ENCODE measurements around the gene ATOH8.

ATOH8 gene

GRCh38 chr2:85765081-85765731 lies 11.4 kb downstream of the ATOH8 start:
- peaks cover 51% of the 10 kb centered on the region for H3K27me3 ChIP-seq (ENCODE audit: control insufficient read depth, insufficient read depth, low read length)
- H3K27ac ChIP-seq (ENCODE audit: low read depth, low read length): no peak overlapping the region; the same call in 1 of the 2 replicates
- peak overlapping the region; percentile 53 for H3K4me3 ChIP-seq (ENCODE audit: low read depth, low read length)
- H3K4me1 ChIP-seq (ENCODE audit: control insufficient read depth, insufficient read depth, low read length): peaks cover 56% of the 10 kb centered on the region
- peak overlapping the region; percentile 42 for H3K9ac ChIP-seq (ENCODE audit: low read length)
- H3K9me3 ChIP-seq (ENCODE audit: control insufficient read depth, insufficient read depth, low read depth, low read length): no peaks in the 10 kb centered on the region
- no peaks in the 10 kb centered on the region for H3K36me3 ChIP-seq (ENCODE audit: control insufficient read depth, insufficient read depth, low read length)

- Histone ChIP-seq H3K4me3 (ENCODE audit: low read depth, low read length) (peak overlapping the region; percentile 53; the same call in 1 of the 2 replicates), H3K27ac (ENCODE audit: low read depth, low read length) (no peak overlapping the region), H3K4me1 (ENCODE audit: control insufficient read depth, insufficient read depth, low read length) (peaks cover 56% of the 10 kb centered on the region), H3K27me3 (ENCODE audit: control insufficient read depth, insufficient read depth, low read length) (peaks cover 47% of the 10 kb centered on the region), H3K9ac (ENCODE audit: low read length) (no peak overlapping the region), H3K36me3 (ENCODE audit: control insufficient read depth, insufficient read depth, low read length) (no peaks in the 10 kb centered on the region), H3K9me3 (ENCODE audit: control insufficient read depth, insufficient read depth, low read depth, low read length) (no peaks in the 10 kb centered on the region)
Measured at GRCh38 chr2:85766229-85766628, 12.4 kb downstream of the ATOH8 start.

- peaks cover 36% of the 10 kb centered on the region for H3K27me3 ChIP-seq (ENCODE audit: control insufficient read depth, insufficient read depth, low read length)
- peaks cover 64% of the 10 kb centered on the region for H3K4me1 ChIP-seq (ENCODE audit: control insufficient read depth, insufficient read depth, low read length)
- H3K9ac ChIP-seq (ENCODE audit: low read length): no peak overlapping the region
Measured at GRCh38 chr2:85767803-85768665, 14.2 kb downstream of the ATOH8 start.

GRCh38 chr2:85768713-85769112 lies 14.9 kb downstream of the ATOH8 start:
- Histone ChIP-seq H3K4me3 (ENCODE audit: low read depth, low read length) (no peak overlapping the region), H3K27ac (ENCODE audit: low read depth, low read length) (no peak overlapping the region)

More at GRCh38 chr2:85767803-85768665, 14.2 kb downstream of the ATOH8 start:
- H3K27ac ChIP-seq (ENCODE audit: low read depth, low read length): no peak overlapping the region
- H3K4me3 ChIP-seq (ENCODE audit: low read depth, low read length): no peak overlapping the region
- H3K36me3 ChIP-seq (ENCODE audit: control insufficient read depth, insufficient read depth, low read length): no peaks in the 10 kb centered on the region
- no peaks in the 10 kb centered on the region for H3K9me3 ChIP-seq (ENCODE audit: control insufficient read depth, insufficient read depth, low read depth, low read length)

GRCh38 chr2:85769236-85769982 lies 15.6 kb downstream of the ATOH8 start:
- no peaks in the 10 kb centered on the region for H3K36me3 ChIP-seq (ENCODE audit: control insufficient read depth, insufficient read depth, low read length)
- no peak overlapping the region for H3K9ac ChIP-seq (ENCODE audit: low read length)
- H3K27ac ChIP-seq (ENCODE audit: low read depth, low read length): no peak overlapping the region
- peaks cover 56% of the 10 kb centered on the region for H3K4me1 ChIP-seq (ENCODE audit: control insufficient read depth, insufficient read depth, low read length)
- H3K27me3 ChIP-seq (ENCODE audit: control insufficient read depth, insufficient read depth, low read length): peaks cover 24% of the 10 kb centered on the region; the same call in 1 of the 2 replicates
- no peak overlapping the region for H3K4me3 ChIP-seq (ENCODE audit: low read depth, low read length)
- H3K9me3 ChIP-seq (ENCODE audit: control insufficient read depth, insufficient read depth, low read depth, low read length): no peaks in the 10 kb centered on the region

More at GRCh38 chr2:85768713-85769112, 14.9 kb downstream of the ATOH8 start:
- Histone ChIP-seq H3K36me3 (ENCODE audit: control insufficient read depth, insufficient read depth, low read length) (no peaks in the 10 kb centered on the region), H3K4me1 (ENCODE audit: control insufficient read depth, insufficient read depth, low read length) (peaks cover 63% of the 10 kb centered on the region), H3K9me3 (ENCODE audit: control insufficient read depth, insufficient read depth, low read depth, low read length) (no peaks in the 10 kb centered on the region), H3K27me3 (ENCODE audit: control insufficient read depth, insufficient read depth, low read length) (peaks cover 30% of the 10 kb centered on the region), H3K9ac (ENCODE audit: low read length) (no peak overlapping the region)

- H3K36me3 ChIP-seq (ENCODE audit: control insufficient read depth, insufficient read depth, low read length): no peaks in the 10 kb centered on the region
- no peak overlapping the region for H3K9ac ChIP-seq (ENCODE audit: low read length)
- no peak overlapping the region for H3K27ac ChIP-seq (ENCODE audit: low read depth, low read length)
- peaks cover 18% of the 10 kb centered on the region; the same call in 1 of the 2 replicates for H3K27me3 ChIP-seq (ENCODE audit: control insufficient read depth, insufficient read depth, low read length)
- H3K4me3 ChIP-seq (ENCODE audit: low read depth, low read length): no peak overlapping the region
- peaks cover 51% of the 10 kb centered on the region for H3K4me1 ChIP-seq (ENCODE audit: control insufficient read depth, insufficient read depth, low read length)
- no peaks in the 10 kb centered on the region for H3K9me3 ChIP-seq (ENCODE audit: control insufficient read depth, insufficient read depth, low read depth, low read length)
Measured at GRCh38 chr2:85769983-85770362, 16.2 kb downstream of the ATOH8 start.

GRCh38 chr2:85770369-85770768 lies 16.6 kb downstream of the ATOH8 start:
- no peaks in the 10 kb centered on the region for H3K9me3 ChIP-seq (ENCODE audit: control insufficient read depth, insufficient read depth, low read depth, low read length)
- no peaks in the 10 kb centered on the region for H3K36me3 ChIP-seq (ENCODE audit: control insufficient read depth, insufficient read depth, low read length)
- peaks cover 47% of the 10 kb centered on the region for H3K4me1 ChIP-seq (ENCODE audit: control insufficient read depth, insufficient read depth, low read length)
- H3K27ac ChIP-seq (ENCODE audit: low read depth, low read length): no peak overlapping the region
- H3K9ac ChIP-seq (ENCODE audit: low read length): no peak overlapping the region
- H3K4me3 ChIP-seq (ENCODE audit: low read depth, low read length): no peak overlapping the region
- peaks cover 15% of the 10 kb centered on the region; the same call in 1 of the 2 replicates for H3K27me3 ChIP-seq (ENCODE audit: control insufficient read depth, insufficient read depth, low read length)

- no peak overlapping the region for H3K27ac ChIP-seq (ENCODE audit: low read depth, low read length)
- peaks cover 42% of the 10 kb centered on the region for H3K4me1 ChIP-seq (ENCODE audit: control insufficient read depth, insufficient read depth, low read length)
- H3K4me3 ChIP-seq (ENCODE audit: low read depth, low read length): no peak overlapping the region
- no peaks in the 10 kb centered on the region for H3K36me3 ChIP-seq (ENCODE audit: control insufficient read depth, insufficient read depth, low read length)
- H3K9ac ChIP-seq (ENCODE audit: low read length): no peak overlapping the region
- no peaks in the 10 kb centered on the region for H3K9me3 ChIP-seq (ENCODE audit: control insufficient read depth, insufficient read depth, low read depth, low read length)
- peaks cover 9% of the 10 kb centered on the region; the same call in 1 of the 2 replicates for H3K27me3 ChIP-seq (ENCODE audit: control insufficient read depth, insufficient read depth, low read length)
Measured at GRCh38 chr2:85770786-85771409, 17.1 kb downstream of the ATOH8 start.

GRCh38 chr2:85771486-85771885 lies 17.7 kb downstream of the ATOH8 start:
- Histone ChIP-seq H3K9me3 (ENCODE audit: control insufficient read depth, insufficient read depth, low read depth, low read length) (no peaks in the 10 kb centered on the region), H3K9ac (ENCODE audit: low read length) (no peak overlapping the region), H3K36me3 (ENCODE audit: control insufficient read depth, insufficient read depth, low read length) (no peaks in the 10 kb centered on the region), H3K27me3 (ENCODE audit: control insufficient read depth, insufficient read depth, low read length) (0 out of 2 replicates have a peak, but pooled peaks cover 3% of the 10 kb centered on the region), H3K4me3 (ENCODE audit: low read depth, low read length) (no peak overlapping the region), H3K4me1 (ENCODE audit: control insufficient read depth, insufficient read depth, low read length) (peaks cover 36% of the 10 kb centered on the region), H3K27ac (ENCODE audit: low read depth, low read length) (no peak overlapping the region)

GRCh38 chr2:85772019-85772745 lies 18.4 kb downstream of the ATOH8 start:
- Histone ChIP-seq H3K9me3 (ENCODE audit: control insufficient read depth, insufficient read depth, low read depth, low read length) (no peaks in the 10 kb centered on the region), H3K27me3 (ENCODE audit: control insufficient read depth, insufficient read depth, low read length) (no peaks in the 10 kb centered on the region), H3K27ac (ENCODE audit: low read depth, low read length) (no peak overlapping the region), H3K4me3 (ENCODE audit: low read depth, low read length) (no peak overlapping the region), H3K9ac (ENCODE audit: low read length) (no peak overlapping the region), H3K4me1 (ENCODE audit: control insufficient read depth, insufficient read depth, low read length) (peaks cover 33% of the 10 kb centered on the region), H3K36me3 (ENCODE audit: control insufficient read depth, insufficient read depth, low read length) (no peaks in the 10 kb centered on the region)

Data from HUES6 (cell line).